GM21619 (cell line): Measurements from ENCODE around the gene MED9.
A peak's percentile ranks its signal among the peaks of the same experiment; 100 is the strongest.

ENCODE experiments used
- ATAC-seq: cut with Tn5 transposase; IDR thresholded peaks from one replicate; pipeline ENCODE4 v1.9.1; 2021; ENCODE audit not compliant: unreplicated experiment

The MED9 gene

DNA sequence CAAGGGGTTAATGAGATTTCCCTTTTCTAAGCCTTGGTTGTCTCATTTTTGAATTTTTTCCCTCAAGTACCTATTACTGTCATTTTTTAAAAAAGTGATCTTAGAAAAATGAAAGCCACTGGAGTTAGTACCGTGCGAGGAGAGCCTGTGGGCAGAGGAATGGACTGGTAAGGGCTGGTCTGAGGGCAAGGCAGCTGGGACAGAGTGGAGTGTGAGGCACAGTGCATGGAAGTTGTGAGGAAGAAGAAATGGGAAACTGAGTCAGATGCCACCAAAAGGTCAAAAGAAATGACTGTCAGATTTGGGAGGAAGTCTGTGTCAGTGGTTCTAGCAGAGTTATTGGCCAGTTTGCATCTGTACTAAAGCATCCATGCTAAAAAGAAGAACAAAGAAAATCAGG is 11.2 kb downstream of the MED9 start:
- ATAC-seq, result no peak

DNA sequence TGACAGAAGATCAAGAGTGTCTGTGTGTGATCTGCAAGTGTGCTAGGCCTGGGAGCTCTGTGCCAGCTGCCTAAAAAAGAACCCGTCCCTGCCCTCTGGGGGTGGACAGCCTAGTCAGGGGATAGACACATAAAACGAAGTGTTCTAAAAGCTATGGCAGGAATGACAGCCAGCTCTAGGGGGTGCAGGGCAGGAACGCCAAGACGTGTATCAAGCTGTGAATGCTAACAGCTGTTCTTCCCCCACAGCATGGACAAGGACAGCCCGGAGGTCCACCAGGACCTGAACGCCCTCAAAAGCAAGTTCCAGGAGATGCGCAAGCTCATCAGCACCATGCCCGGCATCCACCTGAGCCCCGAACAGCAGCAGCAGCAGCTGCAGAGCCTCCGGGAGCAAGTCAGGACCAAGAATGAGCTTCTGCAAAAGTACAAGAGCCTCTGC is 14.3 kb downstream of the MED9 start:
- no peak for ATAC-seq

DNA sequence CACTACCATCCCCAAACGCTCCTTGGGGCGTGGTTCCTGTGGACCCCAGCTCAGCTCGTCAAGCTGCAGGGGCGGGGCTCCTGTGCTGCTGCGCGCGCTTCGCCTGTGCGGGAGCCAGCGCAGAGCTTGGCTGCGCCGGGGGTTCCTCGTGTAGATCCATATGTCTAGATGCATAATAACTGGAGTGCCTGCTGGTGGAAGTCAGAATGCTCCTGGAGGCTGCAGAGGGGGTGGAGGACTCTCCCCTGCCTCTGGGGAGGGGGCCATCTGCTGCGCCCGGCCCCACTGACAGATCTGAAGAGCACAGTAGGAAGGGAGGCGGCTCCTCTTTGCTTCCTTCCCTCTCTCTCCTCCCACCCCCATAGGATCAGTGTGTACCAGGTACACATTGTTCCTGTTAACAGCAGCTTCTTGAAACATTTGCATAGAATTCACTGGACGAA is 14.8 kb downstream of the MED9 start:
- no peak for ATAC-seq

DNA sequence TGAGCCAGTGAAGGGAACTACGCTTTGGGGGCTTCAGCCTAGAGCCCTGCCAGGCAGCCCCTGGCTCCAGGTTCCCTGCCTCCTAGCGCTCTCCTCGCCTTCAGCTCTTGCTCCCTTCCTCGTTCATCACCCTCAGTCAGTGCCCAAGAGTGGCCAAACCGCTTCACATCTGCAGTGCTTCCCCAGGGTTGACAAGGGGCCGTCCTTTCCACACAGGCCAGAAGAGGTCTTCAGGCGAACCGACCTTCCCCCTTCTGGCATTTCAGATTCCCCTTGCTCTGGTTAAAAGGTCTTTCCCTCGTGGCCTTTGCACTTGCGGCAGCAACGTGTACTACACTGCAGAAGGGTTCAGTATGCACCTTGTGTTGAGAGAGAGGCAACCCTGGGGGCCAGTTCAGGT is 15.3 kb downstream of the MED9 start:
- ATAC-seq, result no peak

DNA sequence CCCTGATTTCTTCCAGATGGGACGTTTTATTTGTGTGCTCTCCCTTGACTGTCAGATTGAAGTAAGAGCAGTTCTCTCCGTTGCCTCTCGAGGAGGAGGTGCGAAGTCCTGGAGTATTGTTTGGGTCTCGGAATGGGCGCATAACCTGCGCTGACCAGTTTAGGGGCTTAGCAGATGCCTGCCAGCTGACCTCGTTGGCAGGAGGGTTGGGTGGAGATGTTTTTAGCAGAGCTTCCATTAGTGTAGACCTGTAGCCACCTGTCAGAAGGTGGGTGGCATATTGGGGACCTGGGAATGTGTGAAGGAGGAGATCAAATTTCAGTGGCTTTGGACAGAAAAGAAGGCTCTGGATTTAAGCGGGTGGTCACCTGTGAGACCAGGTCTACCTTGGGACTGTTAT is 15.8 kb downstream of the MED9 start:
- no peak for ATAC-seq

DNA sequence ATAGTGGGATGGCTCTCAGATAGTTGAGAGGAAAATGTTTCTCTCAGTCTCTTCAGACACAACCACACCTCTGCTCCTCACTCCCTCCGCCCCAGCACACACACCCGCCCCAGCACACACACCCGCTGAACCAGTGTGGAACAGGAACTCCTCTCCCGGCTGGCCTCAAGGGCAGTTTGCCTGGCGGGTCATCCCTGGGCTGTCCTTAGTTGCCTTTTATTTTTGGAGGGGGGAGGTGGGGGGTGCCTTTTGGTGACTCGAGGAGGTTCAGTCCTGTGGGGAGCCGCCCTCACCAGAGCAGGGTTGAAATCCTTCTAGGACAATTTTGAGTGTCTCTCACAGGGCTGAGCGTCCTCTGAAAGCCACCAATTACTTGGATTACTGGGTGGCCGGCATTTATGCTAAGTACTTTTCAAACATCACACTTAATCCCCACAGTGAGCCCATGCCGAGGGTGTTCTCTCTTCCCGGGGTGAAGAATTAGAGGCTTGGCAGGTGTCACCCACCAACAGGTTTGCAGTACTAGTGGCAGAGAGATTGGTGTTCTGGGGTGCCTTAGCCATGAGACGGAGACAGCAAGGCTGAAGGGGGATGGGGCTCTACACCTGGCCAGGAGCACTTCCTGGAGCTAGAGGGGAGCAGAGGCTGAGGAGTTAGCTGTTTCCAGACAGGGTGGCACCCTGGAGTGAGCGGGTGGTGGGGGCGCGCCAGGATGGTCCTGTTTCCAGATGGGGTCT is 16.6 kb downstream of the MED9 start:
- no peak for ATAC-seq

DNA sequence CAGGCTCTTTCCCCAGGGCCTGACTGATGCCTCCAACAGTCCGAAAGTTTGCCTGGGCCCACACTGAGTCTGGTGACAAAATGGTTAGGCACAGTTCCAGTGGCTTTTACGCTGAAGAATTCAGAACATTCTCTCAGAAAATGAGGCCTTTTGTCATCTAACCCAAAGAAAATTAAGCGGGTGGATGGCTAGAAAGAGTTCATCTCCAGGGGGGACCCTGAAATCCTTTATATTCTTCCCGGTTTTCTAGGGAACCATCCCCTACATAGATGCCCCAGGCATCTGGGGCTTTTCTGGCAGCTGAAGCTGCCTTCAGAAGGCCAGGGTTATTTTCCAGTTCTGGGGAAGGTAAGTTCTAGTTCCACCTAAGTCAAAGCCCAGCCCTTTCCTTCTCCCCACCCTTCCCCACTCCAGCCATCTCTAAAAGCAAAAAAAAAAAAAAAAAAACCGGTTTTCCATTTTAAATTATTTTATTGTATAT is 17.2 kb downstream of the MED9 start:
- no peak for ATAC-seq

DNA sequence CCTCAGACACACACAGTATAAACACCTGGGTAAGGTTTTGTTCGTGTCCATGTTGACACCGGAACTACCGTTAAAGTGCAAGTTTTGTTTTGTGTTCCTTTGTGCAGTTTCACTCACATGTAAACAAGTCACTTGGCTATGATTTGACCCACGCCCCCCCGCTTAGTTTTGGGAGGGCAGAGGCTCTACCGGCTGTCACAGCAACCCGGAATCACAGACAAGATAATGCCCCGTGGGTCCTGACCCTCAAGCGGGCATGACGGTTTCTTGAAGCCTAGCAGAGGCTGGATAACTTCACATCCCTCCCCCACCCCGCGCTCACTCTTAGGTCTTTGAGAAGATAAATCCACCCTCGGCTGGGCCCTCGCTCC is 17.7 kb downstream of the MED9 start:
- ATAC-seq, result no peak

DNA sequence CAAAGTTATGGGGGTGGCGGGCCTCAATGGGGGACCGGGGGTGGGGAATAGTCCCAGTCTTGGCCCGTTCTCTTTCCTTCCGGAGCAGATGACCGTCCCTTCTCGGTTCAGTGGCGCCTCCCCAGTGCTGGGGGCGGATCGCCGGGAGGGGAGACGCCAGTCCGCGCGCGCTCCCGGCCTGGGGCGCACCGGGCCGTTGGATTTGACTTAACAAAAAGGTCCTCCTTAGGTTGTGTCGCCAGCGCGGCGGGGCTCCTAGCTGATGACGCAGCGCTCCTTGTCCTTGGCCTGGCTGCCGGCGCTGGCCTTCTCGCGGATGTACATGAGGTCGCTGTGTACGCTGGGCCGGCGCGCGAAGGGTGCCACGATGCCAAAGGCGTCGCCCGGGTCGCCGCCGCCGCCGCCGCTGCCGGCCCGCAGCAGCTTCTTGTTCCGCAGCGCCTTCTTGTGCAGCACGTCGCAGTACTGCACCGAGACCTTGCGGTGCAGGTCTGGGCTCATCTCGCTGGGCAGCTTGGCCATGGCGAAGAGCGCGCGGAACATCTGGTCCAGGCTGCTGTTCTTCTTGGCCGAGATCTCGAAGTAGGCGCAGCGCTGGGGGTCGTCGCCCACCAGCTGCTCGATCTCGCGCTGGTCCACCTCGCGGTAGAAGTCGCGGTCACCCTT is 18.2 kb downstream of the MED9 start:
- ATAC-seq, result no peak

DNA sequence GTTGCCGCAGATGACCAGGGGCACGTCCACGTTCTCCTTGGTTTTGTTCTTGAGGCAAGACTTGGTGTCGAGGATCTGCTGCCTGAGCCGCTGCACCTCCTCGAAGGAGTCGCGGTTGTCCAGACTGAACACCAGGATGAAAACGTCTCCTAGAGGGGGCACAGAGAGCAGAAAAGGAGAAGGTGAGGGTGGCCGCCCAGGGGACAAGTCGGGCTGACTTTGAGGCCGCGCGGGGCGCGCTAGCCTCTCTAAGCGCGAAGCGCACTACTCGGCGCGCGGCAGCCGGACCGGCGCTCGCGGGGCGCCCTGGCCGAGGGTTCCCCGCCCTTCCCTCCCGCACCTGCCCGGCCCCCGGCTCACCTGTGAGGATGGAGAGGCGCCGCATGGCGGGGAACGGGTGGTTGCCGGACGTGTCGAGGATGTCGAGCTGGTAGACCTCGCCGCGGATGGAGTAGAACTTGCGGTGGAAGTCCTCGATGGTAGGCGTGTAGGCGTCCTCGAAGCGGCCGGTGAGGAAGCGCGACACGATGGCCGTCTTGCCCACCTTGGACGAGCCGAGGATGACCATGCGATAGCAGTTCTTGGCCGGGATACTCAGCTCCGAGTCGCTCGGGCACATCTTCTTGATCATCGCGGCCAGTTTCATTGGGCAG is 18.9 kb downstream of the MED9 start:
- ATAC-seq, result no peak

DNA sequence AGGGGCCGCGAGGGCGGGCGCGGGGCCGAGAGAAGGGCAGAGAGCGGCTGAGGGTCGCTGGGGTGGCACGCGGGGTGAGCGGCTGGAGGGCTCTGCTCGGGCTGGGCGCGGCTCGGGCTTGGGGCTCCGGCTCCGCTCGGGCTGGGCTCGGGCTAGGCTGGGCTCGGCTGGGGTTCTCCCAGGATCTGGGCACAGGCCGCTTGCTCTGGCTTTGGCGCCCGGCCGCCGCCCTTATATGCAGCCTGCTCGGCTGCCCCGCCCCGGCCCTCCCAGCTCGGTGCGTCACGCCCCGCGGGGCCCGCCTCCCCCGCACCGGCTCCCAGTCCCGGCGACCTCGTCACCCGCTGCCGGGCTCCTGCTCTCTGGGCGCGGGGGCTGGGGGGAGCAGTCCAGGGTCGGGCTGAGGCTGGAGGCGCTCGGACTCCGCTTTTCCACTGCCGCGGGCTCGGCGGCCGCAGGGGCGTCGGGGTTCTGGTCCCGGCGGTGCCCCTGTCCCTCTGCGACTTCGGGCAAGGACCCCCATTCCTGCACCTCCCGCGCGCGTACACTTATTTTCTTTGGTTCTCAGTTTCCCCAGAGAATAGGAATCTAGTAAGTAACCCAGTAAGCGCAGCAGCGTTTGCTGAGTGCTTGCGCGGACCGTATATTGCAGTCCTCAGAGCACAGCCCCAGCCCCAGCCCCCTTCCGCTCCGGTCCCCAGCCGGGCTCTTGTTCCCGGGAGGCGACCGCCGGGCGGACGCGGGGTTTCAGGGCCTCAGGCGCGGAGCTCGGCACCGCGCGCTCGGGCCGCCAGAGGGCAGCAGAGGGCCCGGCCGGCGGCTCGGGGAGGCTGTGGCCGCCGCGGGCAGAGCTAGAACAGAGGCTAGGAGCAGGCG is 19.6 kb downstream of the MED9 start, which contains the start of gene RASD1:
TSS of gene RASD1 (minus strand) at position 207 of the 876 bp plus-strand sequence. CDS start 214 bp downstream, outside the sequence.
- ATAC-seq, result peak; percentile 66

DNA sequence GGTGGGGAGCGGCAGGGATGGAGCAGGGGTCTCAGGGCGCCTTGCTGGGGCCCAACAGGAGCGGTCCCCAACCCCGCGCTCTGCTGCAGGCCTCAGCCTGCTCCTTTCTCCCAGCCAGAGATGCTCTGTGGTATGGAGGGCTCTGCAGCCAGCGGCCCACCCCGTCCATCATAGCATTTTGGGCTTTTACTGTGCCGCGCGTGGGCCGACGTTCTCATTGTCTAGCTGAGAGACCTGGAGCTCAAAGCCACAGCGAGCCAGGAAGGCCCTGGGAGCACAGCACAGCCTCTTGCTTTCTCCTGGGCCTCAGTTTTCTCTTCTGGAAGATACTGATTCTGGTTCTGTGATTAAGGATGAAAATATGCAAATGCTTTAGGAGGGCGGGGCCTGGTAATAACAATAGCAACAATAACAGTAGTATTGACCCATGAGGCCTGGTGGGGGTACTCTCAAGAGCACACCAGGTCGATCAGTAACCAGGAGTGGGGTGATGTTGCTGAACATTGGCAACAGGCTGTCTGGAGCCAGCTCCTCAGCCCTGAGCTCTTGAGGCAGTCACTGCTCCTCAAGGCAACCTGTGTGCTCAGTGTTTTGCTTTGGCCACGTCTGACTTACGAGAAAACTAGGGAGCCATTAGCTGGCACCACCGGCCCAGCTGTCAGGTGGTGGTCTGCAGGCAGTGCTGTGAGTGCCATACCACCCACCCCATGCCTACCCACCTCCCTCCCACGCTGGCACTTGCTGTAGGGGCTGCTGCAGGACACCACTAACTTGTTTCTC is 20.5 kb downstream of the MED9 start:
- no peak for ATAC-seq

DNA sequence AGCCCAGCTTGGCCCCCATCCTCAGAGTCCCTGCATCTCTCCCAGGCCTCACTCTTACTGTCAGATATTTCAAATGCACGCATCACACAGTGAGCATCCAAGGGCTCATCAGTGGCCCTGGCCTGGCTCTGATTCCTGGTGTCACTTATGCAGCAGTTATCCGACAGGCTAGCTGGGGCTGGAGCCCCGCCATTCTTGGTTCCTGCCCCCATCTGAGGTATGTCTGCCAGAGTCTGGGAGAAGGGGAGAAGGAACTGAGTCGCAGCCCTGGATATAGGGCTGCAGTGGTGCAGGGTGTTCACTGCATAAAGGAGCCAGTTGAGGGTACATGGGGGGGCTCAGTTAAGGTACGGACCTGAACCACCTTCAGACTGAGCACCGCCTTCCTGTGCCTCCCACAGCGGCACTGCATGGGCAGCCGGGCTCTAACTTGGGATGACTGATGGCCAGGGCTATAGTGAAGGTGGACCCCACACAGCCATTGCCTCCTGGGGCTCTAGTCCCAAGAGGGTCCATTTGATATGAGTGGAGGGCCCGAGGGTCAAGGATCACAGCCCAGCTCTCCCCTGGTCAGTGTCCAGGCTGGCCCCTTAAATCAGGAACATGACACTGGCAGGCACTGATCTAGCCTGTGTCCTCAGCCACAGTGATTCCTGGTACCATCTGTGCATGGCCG is 21.2 kb downstream of the MED9 start:
- no peak for ATAC-seq

DNA sequence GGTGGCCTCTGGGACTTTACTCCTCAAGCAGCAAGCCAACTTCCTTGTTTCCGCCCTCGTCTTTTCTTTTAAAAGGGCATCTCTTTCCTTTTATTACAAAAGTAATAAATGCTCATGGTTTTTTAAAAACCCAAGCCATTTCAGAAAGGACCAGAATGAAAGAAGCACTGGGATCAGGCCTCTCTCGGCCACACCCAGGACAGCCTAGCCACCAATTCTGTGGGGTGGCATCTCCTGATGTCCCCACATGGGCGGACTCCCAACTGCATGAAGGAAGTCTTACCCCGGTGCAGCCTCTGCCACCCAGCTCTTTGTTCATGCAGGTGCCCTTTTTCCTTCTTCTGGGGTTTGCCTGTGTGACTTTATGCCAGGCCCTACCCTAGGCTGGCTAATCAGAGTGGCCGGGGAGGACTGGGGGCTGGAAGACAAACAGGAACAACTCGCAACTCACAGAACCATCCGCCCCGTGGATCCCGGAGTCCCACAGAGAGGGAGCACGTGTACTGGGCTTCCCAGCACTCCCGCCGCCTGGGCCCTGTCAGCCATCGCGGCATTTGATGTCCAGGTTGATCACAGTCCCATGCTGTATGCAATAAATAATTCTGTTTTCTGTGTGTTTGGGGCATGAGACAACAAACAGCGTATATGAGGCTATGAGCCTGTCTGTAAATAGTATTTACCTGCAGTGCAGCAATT is 22.0 kb downstream of the MED9 start:
- no peak for ATAC-seq

DNA sequence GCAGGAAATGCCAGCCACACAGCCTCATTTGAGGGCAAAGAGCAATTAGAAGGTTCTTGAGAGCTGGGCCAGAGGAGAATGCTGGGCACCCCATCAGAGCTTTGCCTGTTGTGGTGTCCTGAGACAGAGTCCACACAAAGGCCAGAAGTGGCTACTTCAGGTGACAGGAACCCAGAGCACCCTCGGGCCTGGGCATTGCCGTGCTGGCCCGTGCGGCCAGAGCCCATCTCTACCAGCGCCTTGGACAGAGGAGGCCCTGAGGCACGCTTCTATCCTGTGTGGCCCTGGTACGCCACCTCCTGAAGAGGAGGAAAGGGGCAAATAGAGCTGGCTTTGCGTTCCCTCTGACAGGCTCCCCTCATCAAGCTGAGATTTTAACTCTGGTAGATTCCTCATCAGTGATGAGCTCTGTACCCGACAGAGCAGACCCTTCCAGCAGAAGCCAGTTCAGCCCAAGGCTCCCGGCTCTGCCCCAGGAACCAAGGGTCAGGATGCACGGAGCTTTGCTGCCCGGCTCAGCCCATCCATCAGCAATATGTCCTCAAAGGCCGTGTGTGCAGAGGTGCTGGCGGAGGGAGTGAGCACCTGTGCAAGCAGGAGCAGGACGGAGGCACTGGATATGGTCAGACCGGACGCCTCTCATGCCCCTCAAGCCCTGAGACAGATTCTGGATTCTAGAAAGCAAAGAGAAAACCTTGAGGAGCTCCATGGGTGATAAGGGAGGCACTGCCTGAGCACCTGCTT is 22.8 kb downstream of the MED9 start:
- no peak for ATAC-seq

DNA sequence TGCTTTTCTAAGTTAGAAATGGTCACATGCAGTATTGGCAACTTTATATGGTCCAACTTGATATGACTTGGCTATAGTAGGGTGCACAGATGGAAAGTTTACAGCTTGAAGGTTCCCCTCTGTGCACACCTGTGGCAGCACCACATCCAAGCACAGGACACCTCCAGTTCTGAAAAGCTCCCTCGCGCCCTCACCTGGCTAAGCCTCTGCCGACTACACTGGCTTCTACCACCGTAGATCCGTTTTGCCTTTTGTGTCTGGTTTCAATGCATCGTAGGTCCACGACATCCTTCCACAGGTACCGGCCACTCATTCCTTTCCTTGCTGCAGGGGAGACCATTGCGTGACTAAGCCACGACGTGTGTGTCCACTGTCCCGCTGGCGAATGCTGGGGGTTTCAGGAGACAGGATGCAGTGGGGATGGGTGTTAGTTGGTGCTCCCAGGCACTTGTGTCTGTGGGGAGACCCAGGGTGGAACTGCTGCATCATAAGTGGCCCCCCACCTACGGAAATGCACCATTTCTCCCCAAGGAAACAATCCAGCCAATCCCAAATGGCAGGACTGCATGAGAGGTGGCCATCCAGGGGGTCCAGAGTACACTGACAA is 24.3 kb downstream of the MED9 start:
- no peak for ATAC-seq

DNA sequence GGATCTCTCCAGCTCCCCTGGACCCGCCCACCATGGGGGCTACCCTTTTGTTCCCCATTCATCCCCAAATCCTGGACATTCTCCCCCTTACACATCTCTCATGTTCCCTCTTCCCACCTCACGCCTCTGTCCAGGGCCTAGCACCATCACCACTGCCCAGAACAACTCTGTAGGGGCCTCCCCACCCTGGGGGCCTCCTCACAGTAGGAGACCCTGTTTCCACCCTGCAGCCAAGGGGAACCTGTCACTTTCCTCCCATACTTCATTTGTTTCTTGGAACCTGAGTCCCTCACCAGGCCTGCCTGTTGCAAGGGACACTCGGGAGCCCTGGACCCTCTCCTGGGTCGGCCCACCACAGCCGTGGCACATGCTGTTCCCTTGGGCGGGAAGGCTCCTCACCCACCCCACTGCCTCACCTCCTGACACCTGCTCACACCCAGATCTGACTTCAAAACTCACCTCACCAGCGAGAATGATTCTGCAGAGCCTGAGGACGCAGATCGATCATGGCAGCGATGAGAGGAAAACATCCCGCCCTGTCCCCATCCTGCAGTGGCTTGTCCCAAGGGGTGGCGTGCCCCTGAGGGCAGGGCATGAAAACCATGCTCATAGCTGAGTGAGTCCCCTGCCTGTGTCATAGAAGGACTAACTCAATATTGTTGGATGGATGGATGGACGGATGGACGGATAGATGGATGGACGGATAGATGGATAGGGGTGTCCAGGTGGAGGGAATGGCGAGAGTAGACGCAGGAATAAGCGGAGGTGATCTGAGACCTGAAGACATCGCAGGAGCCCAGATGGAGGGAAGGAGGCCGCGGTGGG is 26.2 kb downstream of the MED9 start:
- ATAC-seq, result no peak
